IMR-90 (cell line): ENCODE measurements around the gene NUCB1. TPM values are rescaled to one million over a fixed set of nuclear protein-coding genes. Genes with fewer than 3 reads are reported as not detected.
A peak's percentile ranks its signal among the peaks of the same experiment; 100 is the strongest.

ENCODE experiments used
- ATAC-seq: fragments of 200-7000 bp; cut with Tn5 transposase; 2 replicates; pipeline ENCODE4 v1.9.1; 2020; ENCODE audit warnings: low read depth, mild to moderate bottlenecking, moderate library complexity
- BruUV-seq: library from RNA; stranded (reverse); fragments of 400-500 nt; replicated peaks from 2 replicates; lab custom pipeline; 2021; lab: Mats Ljungman, UMichigan
- CTCF ChIA-PET: fragments of 300-600 bp; formaldehyde crosslinking; extraction: SDS; loops from one replicate; lab custom pipeline; 2021; ENCODE audit warnings: antibody characterized with exemption; lab: Yijun Ruan, JAX
- POLR2A ChIA-PET: fragments of 300-600 bp; sonication (Branson Sonifier 250); formaldehyde crosslinking; loops from one replicate; lab custom pipeline; 2022; ENCODE audit warnings: antibody characterized with exemption; ENCODE audit not compliant: unreplicated experiment; lab: Charles Lee
- DNase-seq: peaks from one replicate; pipeline ENCODE4 v3.0.0; 2013
- H2AFZ ChIP-seq: replicated peaks from 2 replicates; pipeline ENCODE3; 2013; ENCODE audit warnings: low read length, mild to moderate bottlenecking; ENCODE audit not compliant: poor library complexity
- H2AK5ac ChIP-seq: 2 replicates; pipeline ENCODE4 v1.6.1; 2013; ENCODE audit warnings: low read depth, low read length, inconsistent platforms
- H2AK9ac ChIP-seq: replicated peaks from 2 replicates; pipeline ENCODE3; 2013; ENCODE audit warnings: mild to moderate bottlenecking, low read depth, low read length, moderate library complexity; ENCODE audit not compliant: poor library complexity
- H2BK120ac ChIP-seq: 2 replicates; pipeline ENCODE4 v1.6.1; 2013; ENCODE audit warnings: low read depth, low read length, inconsistent platforms
- H2BK15ac ChIP-seq: 3 replicates; pipeline ENCODE4 v1.6.1; 2013; ENCODE audit warnings: low read depth, low read length, inconsistent platforms
- H2BK20ac ChIP-seq: 2 replicates; pipeline ENCODE4 v1.6.1; 2013; ENCODE audit warnings: low read depth, mild to moderate bottlenecking, inconsistent platforms, low read length, moderate library complexity
- H2BK5ac ChIP-seq: 2 replicates; pipeline ENCODE4 v1.6.1; 2013; ENCODE audit warnings: mild to moderate bottlenecking, low read depth, low read length, inconsistent platforms; ENCODE audit not compliant: poor library complexity, severe bottlenecking
- H3K14ac ChIP-seq: replicated peaks from 2 replicates; pipeline ENCODE4 v1.6.1; 2013; ENCODE audit warnings: low read depth, low read length, inconsistent platforms
- H3K18ac ChIP-seq: 2 replicates; pipeline ENCODE4 v1.6.1; 2013; ENCODE audit warnings: low read depth, low read length, control low read depth
- H3K23ac ChIP-seq: 2 replicates; pipeline ENCODE4 v1.6.1; 2013; ENCODE audit warnings: low read depth, low read length, inconsistent platforms
- H3K27ac ChIP-seq: 2 replicates; pipeline ENCODE4 v1.5.1; 2013; ENCODE audit warnings: mild to moderate bottlenecking, control low read depth, low read length; ENCODE audit not compliant: insufficient read depth
- H3K27me3 ChIP-seq: 2 replicates; pipeline ENCODE4 v1.6.1; 2013; ENCODE audit warnings: low read length; ENCODE audit not compliant: control insufficient read depth, insufficient read depth
- H3K36me3 ChIP-seq: 2 replicates; pipeline ENCODE4 v1.6.1; 2013; ENCODE audit warnings: low read length, mixed read lengths; ENCODE audit not compliant: control insufficient read depth, insufficient read depth
- H3K4ac ChIP-seq: 2 replicates; pipeline ENCODE4 v1.6.1; 2013; ENCODE audit warnings: low read depth, low read length, inconsistent platforms
- H3K4me1 ChIP-seq: 2 replicates; pipeline ENCODE4 v1.6.1; 2013; ENCODE audit warnings: low read length, mixed read lengths; ENCODE audit not compliant: control insufficient read depth, insufficient read depth
- H3K4me2 ChIP-seq: 2 replicates; pipeline ENCODE4 v1.6.1; 2013; ENCODE audit warnings: low read depth, mild to moderate bottlenecking, control low read depth, low read length, moderate library complexity
- H3K4me3 ChIP-seq: 2 replicates; pipeline ENCODE4 v1.5.1; 2013; ENCODE audit warnings: low read depth, mild to moderate bottlenecking, control low read depth, low read length, moderate library complexity; ENCODE audit not compliant: insufficient read depth
- H3K56ac ChIP-seq: 2 replicates; pipeline ENCODE4 v1.6.1; 2013; ENCODE audit warnings: low read length, inconsistent platforms; ENCODE audit not compliant: insufficient read depth; ENCODE audit errors: extremely low read depth
- H3K79me1 ChIP-seq, 2 experiments: 2 replicates each; pipeline ENCODE4 v1.6.1; 2013; ENCODE audit warnings: low read length in 2 of 2, inconsistent platforms in 1 of 2, low read depth in 1 of 2
- H3K9ac ChIP-seq: 2 replicates; pipeline ENCODE4 v1.6.1; 2013; ENCODE audit warnings: low read depth, low read length, control low read depth
- H3K9me1 ChIP-seq: 2 replicates; pipeline ENCODE4 v1.6.1; 2013; ENCODE audit warnings: low read length, inconsistent platforms; ENCODE audit not compliant: insufficient read depth
- H3K9me3 ChIP-seq: 2 replicates; pipeline ENCODE4 v1.6.1; 2013; ENCODE audit warnings: low read length; ENCODE audit not compliant: control insufficient read depth, insufficient read depth
- H4K20me1 ChIP-seq: 2 replicates; pipeline ENCODE4 v1.6.1; 2013; ENCODE audit warnings: low read length, inconsistent platforms; ENCODE audit not compliant: insufficient read depth
- H4K5ac ChIP-seq: 2 replicates; pipeline ENCODE4 v1.6.1; 2013; ENCODE audit warnings: mild to moderate bottlenecking, low read depth, low read length, control low read depth
- H4K8ac ChIP-seq, 2 experiments: 2 replicates each; pipeline ENCODE4 v1.6.1; 2013; ENCODE audit warnings: low read depth in 2 of 2, low read length in 2 of 2, control low read depth in 1 of 2, inconsistent platforms in 1 of 2
- H4K91ac ChIP-seq: 2 replicates; pipeline ENCODE4 v1.6.1; 2013; ENCODE audit warnings: low read depth, low read length, inconsistent platforms; ENCODE audit not compliant: insufficient read depth
- MAFK ChIP-seq: IDR thresholded peaks from 2 replicates; pipeline ENCODE4 v1.6.1; 2012; ENCODE audit warnings: low read depth, low read length, improper control_type of control experiment
- MAZ ChIP-seq: IDR thresholded peaks from 2 replicates; pipeline ENCODE4 v1.6.1; 2012; ENCODE audit warnings: low read depth, mild to moderate bottlenecking, low read length, improper control_type of control experiment, moderate library complexity, borderline replicate concordance
- RCOR1 ChIP-seq: IDR thresholded peaks from 2 replicates; pipeline ENCODE4 v1.6.1; 2012; ENCODE audit warnings: mild to moderate bottlenecking, low read length, improper control_type of control experiment; ENCODE audit not compliant: insufficient replicate concordance
- SMC3 ChIP-seq: fragments of 150-350 bp; IDR thresholded peaks from 2 replicates; pipeline ENCODE4 v1.6.1; 2016; ENCODE audit warnings: low read depth, mild to moderate bottlenecking, antibody characterized with exemption, low read length, moderate library complexity
- WGBS, 2 experiments: methylation state at CpG; one replicate each; pipeline versions ENCODE4 v1.1.5 to v1.1.7; 2013; ENCODE audit warnings: missing lambda C conversion rate in 2 of 2; ENCODE audit not compliant: insufficient read length in 1 of 2; ENCODE audit errors: extremely low coverage in 2 of 2; 5-methylcytosine and 5-hydroxymethylcytosine counted together
- dilution Hi-C: fragments of 300-500 bp; cut with HindIII; formaldehyde crosslinking; loops from one replicate; pipeline ENCODE4 v1.14.3; 2018; ENCODE audit warnings: low sequenced_read_pairs; ENCODE audit not compliant: unreplicated experiment
- in situ Hi-C: fragments of 300-500 bp; cut with MboI; formaldehyde crosslinking; loops from 3 replicates; pipeline ENCODE4 v1.14.3; 2019; ENCODE audit warnings: low sequenced_read_pairs, inconsistent platforms, mixed read lengths
- intact Hi-C: fragments of 100-400 bp; cut with micrococcal nuclease; formaldehyde crosslinking; loops from 2 replicates; pipeline ENCODE4 v1.10.0; 2022
- polyA plus RNA-seq, 3 experiments: library from polyadenylated mRNA; depleted of rRNA; stranded (reverse); fragments of >200 nt; gene quantifications; 2 replicates each; pipeline ENCODE4 v1.2.3, GENCODE V29; 2012; ENCODE audit warnings: low replicate concordance in 1 of 3
- total RNA-seq: library from RNA; depleted of rRNA; stranded (reverse); fragments of >200 nt; gene quantifications from 2 replicates; pipeline ENCODE4 v1.2.3, GENCODE V29; 2012
- TF ChIP-seq, protein P1 (sequence below): fragments of 150-350 bp; IDR thresholded peaks from 2 replicates; pipeline ENCODE4 v1.6.1; 2016; ENCODE audit warnings: low read depth, mild to moderate bottlenecking, low read length, moderate library complexity, borderline replicate concordance

The NUCB1 gene
- total and polyA plus RNA-seq, 2 of the 4 experiments (the other 2 are of a cell fraction), result 37.3 to 253 TPM

DNA sequence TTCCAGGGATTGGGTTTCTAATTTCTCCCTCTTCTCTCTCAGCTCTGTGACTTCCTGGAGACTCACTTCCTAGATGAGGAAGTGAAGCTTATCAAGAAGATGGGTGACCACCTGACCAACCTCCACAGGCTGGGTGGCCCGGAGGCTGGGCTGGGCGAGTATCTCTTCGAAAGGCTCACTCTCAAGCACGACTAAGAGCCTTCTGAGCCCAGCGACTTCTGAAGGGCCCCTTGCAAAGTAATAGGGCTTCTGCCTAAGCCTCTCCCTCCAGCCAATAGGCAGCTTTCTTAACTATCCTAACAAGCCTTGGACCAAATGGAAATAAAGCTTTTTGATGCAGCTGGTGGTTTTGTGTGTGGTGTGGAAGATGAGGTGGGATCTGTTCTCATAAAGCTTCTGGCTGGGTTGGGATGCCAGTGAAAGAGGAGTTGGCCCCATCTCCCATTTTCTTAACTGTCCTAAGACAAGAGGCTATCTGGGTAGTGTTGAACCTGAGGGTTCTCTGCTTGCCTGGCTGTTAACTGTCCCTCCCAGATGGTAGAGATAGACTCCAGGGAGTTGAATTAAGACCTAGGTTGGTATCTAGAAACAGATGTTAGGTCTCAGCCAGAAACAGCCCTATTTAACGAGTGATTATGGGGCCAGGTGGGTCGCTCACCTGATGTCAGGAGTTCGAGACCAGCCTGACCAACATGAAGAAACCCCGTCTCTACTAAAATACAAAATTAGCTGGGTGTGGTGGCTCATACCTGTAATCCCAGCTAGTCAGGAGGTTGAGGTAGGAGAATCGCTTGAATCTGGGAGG lies 66.6 kb downstream of the NUCB1 start:
- Histone ChIP-seq H3K4me1 (peaks cover 20% of the 10 kb centered on the region), H3K23ac (peak overlapping the region; percentile 67), H2AK5ac (no peak overlapping the region), H3K36me3 (peaks cover 32% of the 10 kb centered on the region), H2BK120ac (no peak overlapping the region), H3K4me3 (peak overlapping the region; percentile 78), H3K79me1 (peaks cover 0 to 52% of the 10 kb centered on the region in 2 experiments; a peak in 3 of 4 replicates), H4K20me1 (peaks cover 45% of the 10 kb centered on the region), H3K27ac (peak overlapping the region; percentile 77; the same call in 1 of the 2 replicates), H2AFZ (no peak overlapping the region), H2BK5ac (peak overlapping the region; percentile 26), H3K9ac (peak overlapping the region; percentile 84), H4K91ac (no peak overlapping the region), H3K14ac (peak overlapping the region; percentile 66; the same call in 1 of the 2 replicates), H2BK15ac (no peak overlapping the region), H2BK20ac (no peak overlapping the region), H3K27me3 (no peaks in the 10 kb centered on the region), H4K8ac (peak overlapping the region in 1 of 2 experiments; percentile 50; a peak in 1 of 4 replicates), H3K9me1 (peaks cover 11% of the 10 kb centered on the region), H3K4me2 (peak overlapping the region; percentile 91), H3K9me3 (no peaks in the 10 kb centered on the region), H4K5ac (no peak overlapping the region), H3K4ac (no peak overlapping the region), H2AK9ac (no peak overlapping the region), H3K18ac (no peak overlapping the region), H3K56ac (no peak overlapping the region)
- ATAC-seq (no peak), DNase-seq (no peak)
- ChIA-PET POLR2A (interaction anchor here (0.6 to 0.9 kb wide), 2 partner anchors 19 to 26 kb away, joined by 3 to 4 read pairs; no protein-coding TSS in a partner anchor), CTCF (interaction anchor here (0.6 to 1.3 kb wide), 2 partner anchors 27 to 111 kb away, joined by 3 read pairs; partner anchors contain the start of genes GYS1 and RUVBL2)
- 87% methylated on average over 5 of the region's 10 CpGs; no CpG with 5 or more reads in 1 of the 2 experiments for WGBS, 2 experiments
- in situ Hi-C loops (loop anchor here (10.0 kb wide), 1 partner anchor 322 kb away; the partner anchor contains the start of gene CA11), dilution Hi-C loops (no loop called here), intact Hi-C loops (loop anchor here (10.0 kb wide), 1 partner anchor 322 kb away; the partner anchor contains the start of gene CA11)
- no peak for TF ChIP-seq RCOR1
- no peak for TF ChIP-seq MAFK
- no peak for TF ChIP-seq SMC3
- TF ChIP-seq, protein P1, sequence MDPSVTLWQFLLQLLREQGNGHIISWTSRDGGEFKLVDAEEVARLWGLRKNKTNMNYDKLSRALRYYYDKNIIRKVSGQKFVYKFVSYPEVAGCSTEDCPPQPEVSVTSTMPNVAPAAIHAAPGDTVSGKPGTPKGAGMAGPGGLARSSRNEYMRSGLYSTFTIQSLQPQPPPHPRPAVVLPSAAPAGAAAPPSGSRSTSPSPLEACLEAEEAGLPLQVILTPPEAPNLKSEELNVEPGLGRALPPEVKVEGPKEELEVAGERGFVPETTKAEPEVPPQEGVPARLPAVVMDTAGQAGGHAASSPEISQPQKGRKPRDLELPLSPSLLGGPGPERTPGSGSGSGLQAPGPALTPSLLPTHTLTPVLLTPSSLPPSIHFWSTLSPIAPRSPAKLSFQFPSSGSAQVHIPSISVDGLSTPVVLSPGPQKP, result no peak
- no peak for TF ChIP-seq MAZ
- BruUV-seq, result no TSS peak
